Adrenal gland (tissue), 19 donors: ENCODE measurements around the gene ADGRL1. TPM values are rescaled to one million over a fixed set of nuclear protein-coding genes. Genes with fewer than 3 reads are reported as not detected.
"Not testable (repeated sequence)": the region's sequence is repeated elsewhere in the genome, so short reads cannot be mapped to it uniquely, and the experiment has no call there.

Experiments used
- DNase-seq, 7 donors: peaks; one replicate each; pipeline ENCODE4 v3.0.0-alpha.2; 2019 to 2020
- H3K27ac ChIP-seq, 5 donors: fragments of 200-600 bp; sonication (generic) in 4 of 5; 1 replicate in 3 of 5; 2 replicates in 2 of 5; pipeline versions ENCODE4 v1.5.1 to v1.8.0; 2016 to 2020; ENCODE audit warnings: mild to moderate bottlenecking in 1 of 5
- H3K27me3 ChIP-seq: fragments of 200-600 bp; 2 replicates; pipeline ENCODE4 v1.8.0; 2021
- H3K36me3 ChIP-seq, 2 donors: fragments of 200-600 bp; replicated peaks in 1 of 2; 1 replicate in 1 of 2; 2 replicates in 1 of 2; pipeline versions ENCODE4 v1.5.1 to v1.8.0; 2018 to 2022
- H3K4me1 ChIP-seq, 2 donors: fragments of 200-600 bp; replicated peaks in 1 of 2; 1 replicate in 1 of 2; 2 replicates in 1 of 2; pipeline versions ENCODE4 v1.5.1 to v1.8.0; 2018 to 2021
- H3K4me3 ChIP-seq, 4 donors: fragments of 200-600 bp; sonication (generic) in 3 of 4; one replicate each; pipeline ENCODE4 v1.5.1; 2016 to 2018
- H3K9me3 ChIP-seq, 3 donors: fragments of 200-600 bp; sonication (generic) in 1 of 3; replicated peaks in 1 of 3; 1 replicate in 2 of 3; 2 replicates in 1 of 3; pipeline versions ENCODE4 v1.5.1 to v1.8.0; 2016 to 2021
- CTCF ChIP-seq, 6 experiments: fragments of 450-650 bp in 4 of 6; fragments of 200-600 bp in 2 of 6; sonication (generic) in 1 of 6; IDR thresholded peaks; 1 replicate in 5 of 6; 2 replicates in 1 of 6; pipeline versions ENCODE4 v1.5.1 to v1.8.0; 2016 to 2021; ENCODE audit warnings: antibody characterized with exemption in 6 of 6, mild to moderate bottlenecking in 2 of 6, moderate library complexity in 1 of 6
- POLR2A ChIP-seq, 2 donors: fragments of 450-650 bp; IDR thresholded peaks; one replicate each; pipeline ENCODE4 v1.6.1; 2017; ENCODE audit warnings: antibody characterized with exemption in 2 of 2, mild to moderate bottlenecking in 2 of 2, moderate library complexity in 1 of 2
- WGBS, 4 donors: extraction: QIAGEN DNeasy Blood & Tissue Kit in 2 of 4; methylation state at CpG; one replicate each; pipeline versions ENCODE4 v1.1.5 to v1.1.7; 2013 to 2017; 5-methylcytosine and 5-hydroxymethylcytosine counted together
- intact Hi-C, 2 donors: fragments of 100-400 bp; cut with DNase I; formaldehyde crosslinking; loops; one replicate each; pipeline versions ENCODE4 v1.14.1 to v1.15.0; 2022 to 2023
- long read RNA-seq, 10 donors: library from polyadenylated mRNA in 3 of 10; unstranded in 2 of 10; stranded (forward) in 1 of 10; transcript quantifications; one replicate each; pipeline ENCODE4 v2.0.0 and lab custom pipeline, GENCODE V29; 2021 to 2026
- polyA plus RNA-seq, 3 donors: library from polyadenylated mRNA; stranded (reverse); fragments of 200-250 nt in 2 of 3; fragments of 350-450 nt in 1 of 3; fragmentation: Illumina TruSeq in 1 of 3; extraction: RNeasy Lipid Tissue Mini Kit (QIAGEN cat#74804) in 1 of 3; gene quantifications; one replicate each; pipeline ENCODE4 v1.2.3, GENCODE V29; 2013 to 2014
- total RNA-seq, 9 donors: library from RNA; depleted of rRNA in 4 of 9; stranded (reverse); fragments of >200 nt in 4 of 9; fragments of 120-200 nt in 1 of 9; fragmentation: NEBNext Ultra II Directional in 1 of 9; extraction: Animal tissue kit (Norgen Biotek cat#: 25700) in 1 of 9; gene quantifications; one replicate each; pipeline versions ENCODE4 v1.1.0 to v1.2.4, GENCODE V29; 2013 to 2023
- donor health status: healthy with polysubstance abuse.
- donor health status: Bipolar disorder and iron deficiency.
- donor health status: DM: yes; HTN: yes; CAD: no.
- donor health status: DM: no; HTN: no; CAD: no.
- donor health status: DM: no; HTN: no; CAD: no.
- donor health status: DM: yes; HTN: yes; CAD: no.

Gene ADGRL1
- total RNA-seq (10 to 100 TPM in 7 of 9 donors, 1 to 10 TPM in 2; 2.7 to 24.4 (median 13.0) TPM), polyA plus RNA-seq (10 to 100 TPM in 1 of 3 donors, 1 to 10 TPM in 2; 2.2 to 25.7 (median 7.8) TPM)
- long read RNA-seq, donor 1: 0 reads
- long read RNA-seq, donor 2: 0 reads
- long read RNA-seq, donor 3, partial matches to known transcripts: 6 of 6 reads
- long read RNA-seq, donor 3, other reads (novel, unspliced or antisense): 0 of 6 reads
- long read RNA-seq, donor 4, partial matches to known transcripts: 0 of 1 reads
- long read RNA-seq, donor 4, other reads (novel, unspliced or antisense): 1 of 1 reads
- long read RNA-seq, donor 5, partial matches to known transcripts: 2 of 7 reads
- long read RNA-seq, donor 5, other reads (novel, unspliced or antisense): 5 of 7 reads
- long read RNA-seq, donor 6, partial matches to known transcripts: 1 of 6 reads
- long read RNA-seq, donor 6, other reads (novel, unspliced or antisense): 5 of 6 reads
- long read RNA-seq, donor 7: 0 reads
- long read RNA-seq, donor 8: 0 reads
- long read RNA-seq, donor 9: 0 reads
- long read RNA-seq, donor 10: 0 reads

- 0 to 1% (median 0%) methylated on average over 27 to 94 of the region's 96 CpGs for WGBS, 4 donors
- DNase-seq, H3K4me1 ChIP-seq, H3K27me3 ChIP-seq, H3K9me3 ChIP-seq, intact Hi-C loops, H3K36me3 ChIP-seq: not testable (repeated sequence)
- Histone ChIP-seq H3K27ac (peak within 1 kb of the TSS in 4 of 5 donors; percentile 43 to 79 (median 58)), H3K4me3 (peak within 1 kb of the TSS in 2 of 4 donors; percentile 37 to 83)
Observed at GRCh38 chr19:14205452-14206287, at the start of gene ADGRL1. TSS of gene ADGRL1 (minus strand) at chr19:14206169. CDS start at chr19:14183602, 22,567 bp downstream.

- 78 to 93% (median 83%) methylated on average over 1 of the region's 1 CpG for WGBS, 4 donors
- DNase-seq, H3K4me1 ChIP-seq, H3K9me3 ChIP-seq, intact Hi-C loops, H3K27ac ChIP-seq, H3K4me3 ChIP-seq, H3K36me3 ChIP-seq, H3K27me3 ChIP-seq: not testable (repeated sequence)
Observed at GRCh38 chr19:14255316-14255715, 49.3 kb upstream of the ADGRL1 start.

- H3K27me3 ChIP-seq, H3K36me3 ChIP-seq, DNase-seq, H3K27ac ChIP-seq, H3K4me1 ChIP-seq, intact Hi-C loops, H3K9me3 ChIP-seq, H3K4me3 ChIP-seq: not testable (repeated sequence)
- WGBS, 4 donors: 8 to 14% (median 12%) methylated on average over 17 to 19 of the region's 19 CpGs
Observed at GRCh38 chr19:14253822-14254599, 48.0 kb upstream of the ADGRL1 start.

- H3K36me3 ChIP-seq, H3K27me3 ChIP-seq, intact Hi-C loops, H3K9me3 ChIP-seq, H3K4me1 ChIP-seq, H3K27ac ChIP-seq, DNase-seq, H3K4me3 ChIP-seq: not testable (repeated sequence)
- 86 to 91% (median 89%) methylated on average over 2 of the region's 2 CpGs for WGBS, 4 donors
Observed at GRCh38 chr19:14252136-14252535, 46.2 kb upstream of the ADGRL1 start.

GRCh38 chr19:14250870-14251269 lies 44.9 kb upstream of the ADGRL1 start:
- intact Hi-C loops: no loop called here
- TF ChIP-seq POLR2A (IDR thresholded peaks at IDR 0.05) (no peak), CTCF (IDR thresholded peaks at IDR 0.05) (no peak)
- no peaks in the 10 kb centered on the region for H3K36me3 ChIP-seq
- no peaks in the 10 kb centered on the region for H3K4me1 ChIP-seq
- no peak for DNase-seq
- H3K9me3 ChIP-seq: no peaks in the 10 kb centered on the region
- H3K27ac ChIP-seq: no peak overlapping the region
- no peaks in the 10 kb centered on the region for H3K27me3 ChIP-seq
- H3K4me3 ChIP-seq: no peak overlapping the region
- WGBS, 4 donors: 80 to 89% (median 81%) methylated on average over 5 of the region's 5 CpGs

- 84 to 91% (median 89%) methylated on average over 9 to 10 of the region's 10 CpGs for WGBS, 4 donors
- intact Hi-C loops: not testable (repeated sequence)
Observed at GRCh38 chr19:14250315-14250714, 44.3 kb upstream of the ADGRL1 start.

GRCh38 chr19:14249891-14250290 lies 43.9 kb upstream of the ADGRL1 start:
- H3K36me3 ChIP-seq, H3K4me1 ChIP-seq, H3K27me3 ChIP-seq, intact Hi-C loops, H3K4me3 ChIP-seq, H3K9me3 ChIP-seq, DNase-seq, H3K27ac ChIP-seq: not testable (repeated sequence)
- WGBS, 4 donors: 62 to 79% (median 67%) methylated on average over 2 of the region's 2 CpGs

More at GRCh38 chr19:14250315-14250714, 44.3 kb upstream of the ADGRL1 start:
- H3K27ac ChIP-seq, H3K36me3 ChIP-seq, H3K9me3 ChIP-seq, DNase-seq, H3K27me3 ChIP-seq, H3K4me3 ChIP-seq, H3K4me1 ChIP-seq: not testable (repeated sequence)

GRCh38 chr19:14249012-14249754 lies 43.2 kb upstream of the ADGRL1 start:
- H3K36me3 ChIP-seq, H3K4me1 ChIP-seq, H3K27me3 ChIP-seq, intact Hi-C loops, H3K9me3 ChIP-seq, H3K27ac ChIP-seq: not testable (repeated sequence)
- WGBS, 4 donors: 0 to 3% (median 1%) methylated on average over 13 to 37 of the region's 39 CpGs
- peak in 3 of 7 donors; percentile 14 to 52 (median 26) for DNase-seq
- peak overlapping the region in 1 of 4 donors; percentile 55 for H3K4me3 ChIP-seq
